Suprapubic skin (tissue), 4 donors: ENCODE results near the gene LRPAP1.

Experiments
- POLR2A ChIP-seq, 2 donors: fragments of 450-650 bp; IDR thresholded peaks; one replicate each; pipeline ENCODE4 v1.6.1; 2017; ENCODE audit warnings: antibody characterized with exemption in 2 of 2, mild to moderate bottlenecking in 2 of 2, moderate library complexity in 2 of 2
- POLR2AphosphoS5 ChIP-seq, 3 donors: sonication (generic); formaldehyde crosslinking; IDR thresholded peaks; one replicate each; pipeline ENCODE4 v1.6.1; 2017; ENCODE audit warnings: antibody characterized with exemption in 3 of 3
- TF ChIP-seq, protein P1 (sequence below), 2 donors: fragments of 200-600 bp in 1 of 2; fragments of 450-650 bp in 1 of 2; sonication (generic) in 1 of 2; IDR thresholded peaks; one replicate each; pipeline ENCODE4 v1.5.1; 2016 to 2019; ENCODE audit warnings: antibody characterized with exemption in 2 of 2, mild to moderate bottlenecking in 1 of 2, moderate library complexity in 1 of 2

- TF ChIP-seq POLR2A (IDR thresholded peaks at IDR 0.05) (no peak), POLR2AphosphoS5 (IDR thresholded peaks at IDR 0.05) (no peak)
- TF ChIP-seq, protein P1, sequence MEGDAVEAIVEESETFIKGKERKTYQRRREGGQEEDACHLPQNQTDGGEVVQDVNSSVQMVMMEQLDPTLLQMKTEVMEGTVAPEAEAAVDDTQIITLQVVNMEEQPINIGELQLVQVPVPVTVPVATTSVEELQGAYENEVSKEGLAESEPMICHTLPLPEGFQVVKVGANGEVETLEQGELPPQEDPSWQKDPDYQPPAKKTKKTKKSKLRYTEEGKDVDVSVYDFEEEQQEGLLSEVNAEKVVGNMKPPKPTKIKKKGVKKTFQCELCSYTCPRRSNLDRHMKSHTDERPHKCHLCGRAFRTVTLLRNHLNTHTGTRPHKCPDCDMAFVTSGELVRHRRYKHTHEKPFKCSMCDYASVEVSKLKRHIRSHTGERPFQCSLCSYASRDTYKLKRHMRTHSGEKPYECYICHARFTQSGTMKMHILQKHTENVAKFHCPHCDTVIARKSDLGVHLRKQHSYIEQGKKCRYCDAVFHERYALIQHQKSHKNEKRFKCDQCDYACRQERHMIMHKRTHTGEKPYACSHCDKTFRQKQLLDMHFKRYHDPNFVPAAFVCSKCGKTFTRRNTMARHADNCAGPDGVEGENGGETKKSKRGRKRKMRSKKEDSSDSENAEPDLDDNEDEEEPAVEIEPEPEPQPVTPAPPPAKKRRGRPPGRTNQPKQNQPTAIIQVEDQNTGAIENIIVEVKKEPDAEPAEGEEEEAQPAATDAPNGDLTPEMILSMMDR (IDR thresholded peaks at IDR 0.05): no peak
Observed at GRCh38 chr4:3517731-3518510, 14.3 kb downstream of the LRPAP1 start.
